ENCODE results near the gene PPDPF.

PPDPF gene

DNA sequence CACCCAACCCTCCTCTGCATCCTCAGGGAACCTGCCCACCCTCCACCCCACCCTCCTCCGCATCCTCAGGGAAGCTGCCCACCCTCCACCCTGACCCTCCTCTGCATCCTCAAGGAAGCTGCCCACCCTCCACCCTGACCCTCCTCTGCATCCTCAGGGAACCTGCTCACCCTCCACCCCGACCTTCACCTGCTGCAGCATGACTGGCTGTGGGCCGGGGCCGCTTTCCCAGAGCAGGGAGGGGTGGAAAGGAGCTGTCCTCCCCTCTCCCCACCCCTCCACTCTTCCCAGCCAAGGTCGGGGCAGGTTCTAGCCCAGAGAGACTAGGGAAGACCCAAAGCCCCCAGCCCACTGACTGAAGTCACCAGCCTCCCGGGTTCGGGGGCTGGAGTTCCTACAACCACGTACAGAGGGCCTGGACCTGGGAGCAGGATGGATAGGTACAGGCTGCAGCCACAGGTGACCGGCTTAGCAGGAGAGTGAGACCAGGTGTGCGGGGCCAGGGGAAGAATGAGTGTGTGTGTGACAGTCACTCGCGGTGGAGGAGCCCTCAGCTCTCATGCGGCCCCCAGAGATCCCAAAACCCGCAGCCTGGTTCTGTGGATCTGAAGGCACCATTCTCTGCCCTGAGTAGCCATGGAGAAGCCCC lies 33.3 kb upstream of the PPDPF start:
- DNase-seq (ENCODE audit: extremely low read depth in 1 of 2, low read depth in 1 of 2) = no peak

GRCh38 chr20:63487781-63488241 lies 32.8 kb upstream of the PPDPF start:
- DNase-seq (ENCODE audit: extremely low read depth in 1 of 2, low read depth in 1 of 2) = no peak

DNA sequence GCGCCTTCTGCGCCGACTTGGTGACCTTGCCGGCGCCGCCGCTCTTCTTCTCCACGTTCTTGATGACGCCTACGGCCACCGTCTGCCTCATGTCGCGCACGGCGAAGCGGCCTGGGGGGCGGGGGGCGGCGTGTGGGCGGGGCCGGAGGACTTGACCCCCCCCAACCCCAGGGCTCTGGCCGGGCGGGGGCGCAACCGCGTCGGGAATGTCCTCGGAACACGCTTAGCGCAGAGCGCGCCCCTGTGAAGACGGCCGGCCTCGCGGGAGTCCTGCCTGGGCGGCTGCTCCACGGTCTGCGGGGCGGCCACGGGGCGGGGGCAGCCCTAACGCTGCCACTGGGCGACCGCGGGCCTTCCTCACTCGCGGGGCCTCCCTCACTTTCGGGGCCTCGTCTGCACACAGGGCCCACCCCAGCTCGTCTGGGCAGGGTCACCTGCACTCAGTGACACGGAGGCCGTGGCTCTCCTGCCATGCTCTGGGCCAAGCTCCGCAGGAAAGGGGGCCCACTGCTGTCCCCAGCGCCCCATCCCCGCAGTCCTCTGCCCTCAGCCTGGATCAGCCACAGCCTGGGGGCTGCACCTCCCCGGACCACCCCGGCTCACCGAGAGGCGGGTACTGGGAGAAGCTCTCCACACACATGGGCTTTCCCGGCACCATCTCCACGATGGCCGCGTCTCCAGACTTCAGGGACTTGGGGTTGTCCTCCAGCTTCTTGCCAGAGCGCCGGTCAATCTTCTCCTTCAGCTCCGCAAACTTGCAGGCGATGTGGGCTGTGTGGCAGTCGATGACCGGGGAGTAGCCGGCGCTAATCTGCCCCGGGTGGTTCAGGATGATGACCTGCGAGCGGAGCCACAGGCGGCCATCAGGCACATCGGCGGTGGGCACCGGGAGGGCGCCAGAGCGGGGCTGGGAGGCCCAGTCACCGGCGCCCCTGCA lies 32.0 kb upstream of the PPDPF start:
- no peak for DNase-seq (ENCODE audit: extremely low read depth in 1 of 2, low read depth in 1 of 2)

DNA sequence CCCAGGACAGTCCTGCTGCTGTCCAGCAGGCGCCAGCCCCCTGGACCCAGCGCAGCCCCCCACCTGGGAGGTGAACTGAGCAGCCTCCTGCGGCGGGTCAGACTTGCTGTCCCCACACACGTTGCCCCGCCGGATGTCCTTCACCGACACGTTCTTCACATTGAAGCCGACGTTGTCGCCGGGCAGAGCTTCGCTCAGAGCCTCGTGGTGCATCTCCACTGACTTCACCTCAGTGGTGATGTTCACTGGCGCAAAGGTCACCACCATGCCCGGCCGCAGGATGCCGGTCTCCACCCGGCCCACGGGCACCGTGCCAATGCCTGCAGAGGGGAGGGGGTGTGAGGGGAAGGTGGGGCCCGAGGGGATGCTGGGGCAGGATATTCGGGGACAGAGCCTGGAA lies 30.1 kb upstream of the PPDPF start:
- no peak for DNase-seq (ENCODE audit: extremely low read depth in 1 of 2, low read depth in 1 of 2)

DNA sequence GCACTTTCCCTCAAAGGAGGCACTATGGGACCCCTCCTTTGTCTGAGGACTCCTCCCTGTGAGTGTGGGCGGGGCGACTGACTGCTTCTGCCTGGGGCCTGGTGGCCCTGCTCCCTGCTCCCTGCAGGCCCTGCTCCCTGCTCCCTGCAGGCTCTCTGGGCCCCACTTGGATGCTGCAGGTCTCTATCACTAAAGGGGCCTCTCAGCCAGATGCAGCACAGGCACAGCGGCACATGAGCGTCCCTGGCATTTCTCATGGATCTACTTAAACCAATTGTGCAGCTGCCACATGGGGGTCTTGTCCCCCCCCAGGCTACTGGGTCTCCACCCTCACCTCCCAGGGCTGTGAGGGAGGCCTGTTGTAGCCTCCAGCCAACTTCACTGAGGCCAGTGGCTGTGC lies 29.5 kb upstream of the PPDPF start:
- no peak for DNase-seq (ENCODE audit: extremely low read depth in 1 of 2, low read depth in 1 of 2)

DNA sequence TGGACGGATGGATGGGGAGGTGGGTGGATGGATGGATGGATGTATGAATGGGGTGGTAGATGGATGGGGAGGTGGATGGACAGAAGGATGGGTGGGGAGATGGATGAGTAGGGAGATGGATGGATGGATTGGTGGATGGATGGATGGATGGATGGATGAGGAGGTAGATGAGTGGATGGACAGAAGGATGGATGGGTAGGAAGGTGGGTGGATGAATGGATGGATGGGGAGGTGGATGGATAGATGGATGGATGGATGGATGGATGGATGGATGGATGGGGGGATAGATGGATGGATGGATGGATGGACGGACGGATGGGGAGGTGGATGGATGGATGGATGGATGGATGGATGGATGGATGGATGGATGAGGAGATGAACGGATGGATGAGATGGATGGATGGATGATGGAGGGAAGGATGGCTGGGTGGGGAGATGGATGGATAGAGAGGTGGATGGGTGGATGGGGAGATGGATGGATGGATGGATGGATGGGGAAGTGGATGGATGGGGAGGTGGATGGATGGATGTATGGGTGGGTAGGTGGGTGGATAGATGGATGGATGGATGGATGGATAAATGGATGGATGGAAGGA lies 28.8 kb upstream of the PPDPF start:
- no peak for DNase-seq (ENCODE audit: extremely low read depth in 1 of 2, low read depth in 1 of 2)

- no peak for DNase-seq (ENCODE audit: extremely low read depth in 1 of 2, low read depth in 1 of 2)
Observed at GRCh38 chr20:63492518-63492917, 28.0 kb upstream of the PPDPF start.

DNA sequence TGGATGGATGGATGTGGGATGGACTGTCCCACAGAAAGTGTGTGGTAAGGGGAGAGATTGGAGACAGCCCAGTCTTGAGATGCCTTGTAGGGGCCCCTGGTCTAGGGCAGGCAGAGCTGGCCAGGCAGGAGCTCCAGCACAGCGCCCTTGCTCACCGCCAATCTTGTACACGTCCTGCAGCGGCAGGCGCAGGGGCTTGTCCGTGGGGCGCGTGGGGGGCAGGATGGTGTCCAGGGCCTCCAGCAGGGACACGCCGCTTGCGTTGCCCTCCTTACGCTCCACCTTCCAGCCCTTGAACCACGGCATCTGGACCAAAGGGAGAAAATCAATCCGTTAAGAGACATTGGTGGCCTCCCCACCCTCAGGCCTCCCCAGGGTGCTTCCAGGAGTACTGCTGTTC lies 27.6 kb upstream of the PPDPF start:
- DNase-seq (ENCODE audit: extremely low read depth in 1 of 2, low read depth in 1 of 2) = no peak

DNA sequence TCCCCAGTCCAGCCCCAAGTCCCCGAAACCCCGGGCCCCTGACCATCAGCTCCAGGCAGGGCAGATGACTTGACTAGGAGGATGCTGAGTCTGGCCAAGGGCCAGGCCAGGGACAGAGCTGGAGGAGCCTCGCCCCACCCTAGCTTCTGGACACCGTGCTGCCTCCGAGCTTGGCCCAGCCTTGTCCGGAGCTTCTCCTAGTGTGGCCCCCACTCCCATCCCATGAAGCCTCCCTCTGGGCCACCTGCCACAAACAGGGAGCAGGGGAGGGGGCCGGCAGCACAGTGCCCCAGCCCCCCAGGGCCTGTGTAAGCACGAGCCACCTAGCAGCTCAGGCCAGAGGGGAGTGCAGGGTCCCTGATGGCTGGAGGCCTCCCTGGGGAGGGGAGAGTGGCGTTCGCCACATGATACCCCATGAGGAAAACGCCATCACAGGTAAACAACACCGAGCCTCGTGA lies 27.0 kb upstream of the PPDPF start:
- DNase-seq (ENCODE audit: extremely low read depth in 1 of 2, low read depth in 1 of 2) = no peak

DNA sequence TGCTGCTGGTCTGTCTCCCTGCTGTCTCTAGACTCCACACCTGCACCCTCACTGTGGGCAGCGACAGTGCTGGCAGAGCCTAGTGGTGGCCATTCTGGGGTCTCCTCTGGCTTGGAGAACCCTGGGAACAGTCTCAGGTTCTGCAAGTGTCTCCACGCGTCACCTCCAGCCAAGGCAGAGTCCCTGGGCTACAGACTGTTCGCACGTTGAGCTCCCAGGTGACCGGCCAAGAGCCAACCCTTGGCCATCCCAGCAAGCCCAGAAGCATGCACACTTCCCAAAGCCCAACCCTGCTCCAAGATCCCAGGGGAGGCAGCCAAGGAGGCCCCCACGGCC lies 26.5 kb upstream of the PPDPF start:
- no peak for DNase-seq (ENCODE audit: extremely low read depth in 1 of 2, low read depth in 1 of 2)

GRCh38 chr20:63494420-63495166 lies 26.0 kb upstream of the PPDPF start:
- no peak for DNase-seq (ENCODE audit: extremely low read depth in 1 of 2, low read depth in 1 of 2)

GRCh38 chr20:63495167-63495720 lies 25.3 kb upstream of the PPDPF start:
- DNase-seq (ENCODE audit: extremely low read depth in 1 of 2, low read depth in 1 of 2) = no peak

DNA sequence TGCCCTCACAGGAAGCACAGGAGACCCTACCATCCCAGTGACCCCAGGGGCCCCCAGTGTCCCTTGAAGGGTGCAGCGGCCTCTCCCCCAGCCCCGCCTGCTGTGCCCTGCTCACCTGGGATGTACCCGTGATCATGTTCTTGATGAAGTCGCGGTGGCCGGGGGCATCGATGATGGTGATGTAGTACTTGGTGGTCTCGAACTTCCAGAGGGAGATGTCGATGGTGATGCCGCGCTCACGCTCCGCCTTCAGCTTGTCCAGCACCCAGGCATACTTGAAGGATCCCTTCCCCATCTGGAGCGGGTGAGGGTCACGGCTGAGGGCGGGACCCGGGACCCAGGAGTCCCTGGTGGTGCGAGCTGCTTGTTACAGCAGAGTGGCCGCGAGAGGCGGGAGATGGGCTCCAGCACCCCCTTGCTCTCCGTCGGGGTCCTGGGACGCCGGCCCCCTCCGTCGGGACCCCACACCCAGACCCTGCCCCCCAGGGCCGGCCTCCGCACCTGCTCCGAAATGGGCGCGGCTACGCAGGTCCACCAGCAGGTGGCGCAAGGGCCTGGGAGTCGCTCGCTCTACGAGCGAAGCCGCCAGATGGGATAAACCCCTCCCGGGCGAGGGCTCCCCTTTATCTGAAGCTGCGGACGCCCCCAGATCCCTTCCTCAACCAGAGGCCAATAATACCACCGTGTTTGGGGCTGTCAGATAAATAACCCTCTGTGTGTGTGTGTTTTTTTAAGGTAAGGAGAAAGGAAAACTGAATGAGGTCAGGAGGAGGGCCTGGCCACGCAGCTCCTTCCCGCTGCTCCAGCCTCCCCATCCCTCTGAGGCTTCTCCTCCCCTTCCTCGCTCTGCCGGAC lies 24.6 kb upstream of the PPDPF start:
- DNase-seq (ENCODE audit: extremely low read depth in 1 of 2, low read depth in 1 of 2) = peak; percentile 45 to 47

- DNase-seq (ENCODE audit: extremely low read depth in 1 of 2, low read depth in 1 of 2) = no peak
Observed at GRCh38 chr20:63496596-63497120, 23.9 kb upstream of the PPDPF start.

GRCh38 chr20:63497138-63497945 lies 23.2 kb upstream of the PPDPF start:
- no peak for DNase-seq (ENCODE audit: extremely low read depth in 1 of 2, low read depth in 1 of 2)

- DNase-seq (ENCODE audit: extremely low read depth in 1 of 2, low read depth in 1 of 2) = no peak
Observed at GRCh38 chr20:63497946-63498935, 22.3 kb upstream of the PPDPF start.

- DNase-seq (ENCODE audit: extremely low read depth in 1 of 2, low read depth in 1 of 2) = no peak
Observed at GRCh38 chr20:63498960-63499337, 21.6 kb upstream of the PPDPF start, which contains the start of gene EEF1A2. Gene EEF1A2 (minus strand): TSS chr20:63499083. CDS start chr20:63497763, 1,320 bp downstream.

Data from stimulated activated CD8-positive, alpha-beta memory T cell treated with anti-CD3 and anti-CD28 coated beads, Interleukin-7, amount 100 ng/mL, for 48 hours (primary cell).